Vagina (tissue), 2 donors: Measurements from ENCODE around the gene APLP2. TPM values are rescaled to one million over a fixed set of nuclear protein-coding genes. Genes with fewer than 3 reads are reported as not detected.

Source experiments
- DNase-seq, 2 donors: peaks; one replicate each; pipeline ENCODE4 v3.0.0-alpha.2; 2017; ENCODE audit errors: extremely low spot score in 2 of 2
- H3K27ac ChIP-seq: fragments of 200-600 bp; sonication (generic); one replicate; pipeline ENCODE4 v1.5.1; 2019
- H3K27me3 ChIP-seq: fragments of 200-600 bp; sonication (generic); one replicate; pipeline ENCODE4 v1.5.1; 2019
- H3K36me3 ChIP-seq, 2 donors: fragments of 200-600 bp; sonication (generic); one replicate each; pipeline ENCODE4 v1.5.1; 2017 to 2019
- H3K4me1 ChIP-seq: fragments of 200-600 bp; sonication (generic); one replicate; pipeline ENCODE4 v1.5.1; 2019
- H3K4me3 ChIP-seq, 2 donors: fragments of 200-600 bp; sonication (generic); 1 replicate in 1 of 2; 2 replicates in 1 of 2; pipeline ENCODE4 v1.5.1; 2016 to 2019
- H3K9me3 ChIP-seq: fragments of 200-600 bp; sonication (generic); one replicate; pipeline ENCODE4 v1.5.1; 2019
- POLR2A ChIP-seq, 2 donors: fragments of 450-650 bp; IDR thresholded peaks; one replicate each; pipeline ENCODE4 v1.6.1; 2017; ENCODE audit warnings: antibody characterized with exemption in 2 of 2, mild to moderate bottlenecking in 2 of 2, moderate library complexity in 2 of 2
- POLR2AphosphoS5 ChIP-seq, 2 donors: sonication (generic); formaldehyde crosslinking; IDR thresholded peaks; one replicate each; pipeline ENCODE4 v1.9.0; 2017; ENCODE audit warnings: antibody characterized with exemption in 2 of 2, mild to moderate bottlenecking in 2 of 2, low read depth in 1 of 2; ENCODE audit not compliant: insufficient read depth in 1 of 2
- intact Hi-C: fragments of 100-400 bp; cut with DNase I; formaldehyde crosslinking; loops from one replicate; pipeline ENCODE4 v1.15.1; 2023
- total RNA-seq: library from RNA; depleted of rRNA; stranded (reverse); fragments of >200 nt; gene quantifications from one replicate; pipeline ENCODE4 v1.2.3, GENCODE V29; 2016
- TF ChIP-seq, protein P1 (sequence below), 3 experiments: fragments of 450-650 bp in 2 of 3; fragments of 200-600 bp in 1 of 3; sonication (generic) in 1 of 3; IDR thresholded peaks; one replicate each; pipeline ENCODE4 v1.5.1; 2017 to 2019; ENCODE audit warnings: antibody characterized with exemption in 3 of 3, mild to moderate bottlenecking in 2 of 3, moderate library complexity in 2 of 3

APLP2 gene
- total RNA-seq, 1 donor from 2014 or later, result 234 TPM

DNA sequence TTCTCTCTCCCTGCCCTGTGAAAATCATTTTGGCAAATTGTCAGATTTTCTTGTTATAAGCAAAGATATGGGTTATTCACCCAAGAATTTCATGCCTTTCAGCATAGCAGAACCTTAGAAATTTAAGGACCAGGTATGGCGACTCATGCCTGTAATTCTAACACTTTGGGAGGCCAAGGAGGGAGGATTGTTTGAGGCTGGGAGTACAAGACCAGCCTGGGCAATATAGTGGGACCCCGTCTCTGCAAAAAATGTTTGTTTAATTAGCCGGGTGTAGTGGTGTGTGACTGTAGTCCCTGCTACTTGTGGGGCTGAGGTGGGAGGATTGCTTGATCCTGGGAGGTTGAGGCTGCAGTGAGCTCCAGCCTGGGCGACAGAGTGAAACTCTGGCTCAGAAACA is 27.6 kb downstream of the APLP2 start:
- TF ChIP-seq, protein P1, sequence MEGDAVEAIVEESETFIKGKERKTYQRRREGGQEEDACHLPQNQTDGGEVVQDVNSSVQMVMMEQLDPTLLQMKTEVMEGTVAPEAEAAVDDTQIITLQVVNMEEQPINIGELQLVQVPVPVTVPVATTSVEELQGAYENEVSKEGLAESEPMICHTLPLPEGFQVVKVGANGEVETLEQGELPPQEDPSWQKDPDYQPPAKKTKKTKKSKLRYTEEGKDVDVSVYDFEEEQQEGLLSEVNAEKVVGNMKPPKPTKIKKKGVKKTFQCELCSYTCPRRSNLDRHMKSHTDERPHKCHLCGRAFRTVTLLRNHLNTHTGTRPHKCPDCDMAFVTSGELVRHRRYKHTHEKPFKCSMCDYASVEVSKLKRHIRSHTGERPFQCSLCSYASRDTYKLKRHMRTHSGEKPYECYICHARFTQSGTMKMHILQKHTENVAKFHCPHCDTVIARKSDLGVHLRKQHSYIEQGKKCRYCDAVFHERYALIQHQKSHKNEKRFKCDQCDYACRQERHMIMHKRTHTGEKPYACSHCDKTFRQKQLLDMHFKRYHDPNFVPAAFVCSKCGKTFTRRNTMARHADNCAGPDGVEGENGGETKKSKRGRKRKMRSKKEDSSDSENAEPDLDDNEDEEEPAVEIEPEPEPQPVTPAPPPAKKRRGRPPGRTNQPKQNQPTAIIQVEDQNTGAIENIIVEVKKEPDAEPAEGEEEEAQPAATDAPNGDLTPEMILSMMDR (IDR thresholded peaks at IDR 0.05), result no peak
- TF ChIP-seq POLR2AphosphoS5 (IDR thresholded peaks at IDR 0.05; ENCODE audit: insufficient read depth in 1 of 2, low read depth in 1 of 2) (no peak), POLR2A (IDR thresholded peaks at IDR 0.05) (no peak)
- Histone ChIP-seq H3K27me3 (no peaks in the 10 kb centered on the region), H3K4me1 (peaks cover 39% of the 10 kb centered on the region), H3K4me3 (no peak overlapping the region), H3K36me3 (no peaks in the 10 kb centered on the region), H3K27ac (no peak overlapping the region), H3K9me3 (no peaks in the 10 kb centered on the region)
- intact Hi-C loops, result no loop called here
- no peak for DNase-seq

GRCh38 chr11:130099356-130099755 is 29.7 kb downstream of the APLP2 start:
- TF ChIP-seq, protein P1 (IDR thresholded peaks at IDR 0.05), result no peak
- TF ChIP-seq POLR2AphosphoS5 (IDR thresholded peaks at IDR 0.05; ENCODE audit: insufficient read depth in 1 of 2, low read depth in 1 of 2), result no peak
- TF ChIP-seq POLR2A (IDR thresholded peaks at IDR 0.05), result no peak
- DNase-seq, result no peak
- Histone ChIP-seq H3K36me3 (no peaks in the 10 kb centered on the region), H3K9me3 (no peaks in the 10 kb centered on the region), H3K4me1 (peaks cover 59% of the 10 kb centered on the region), H3K27me3 (no peaks in the 10 kb centered on the region), H3K4me3 (no peak overlapping the region), H3K27ac (no peak overlapping the region)
- intact Hi-C loops, result no loop called here

- Histone ChIP-seq H3K27ac (no peak overlapping the region), H3K4me1 (peaks cover 57% of the 10 kb centered on the region), H3K9me3 (no peaks in the 10 kb centered on the region), H3K36me3 (no peaks in the 10 kb centered on the region), H3K4me3 (no peak overlapping the region), H3K27me3 (no peaks in the 10 kb centered on the region)
- no peak for DNase-seq
- no peak for TF ChIP-seq POLR2A (IDR thresholded peaks at IDR 0.05)
- TF ChIP-seq, protein P1 (IDR thresholded peaks at IDR 0.05), result no peak
- no peak for TF ChIP-seq POLR2AphosphoS5 (IDR thresholded peaks at IDR 0.05; ENCODE audit: insufficient read depth in 1 of 2, low read depth in 1 of 2)
- intact Hi-C loops, result no loop called here
Observed at GRCh38 chr11:130100381-130101095, 30.8 kb downstream of the APLP2 start.

DNA sequence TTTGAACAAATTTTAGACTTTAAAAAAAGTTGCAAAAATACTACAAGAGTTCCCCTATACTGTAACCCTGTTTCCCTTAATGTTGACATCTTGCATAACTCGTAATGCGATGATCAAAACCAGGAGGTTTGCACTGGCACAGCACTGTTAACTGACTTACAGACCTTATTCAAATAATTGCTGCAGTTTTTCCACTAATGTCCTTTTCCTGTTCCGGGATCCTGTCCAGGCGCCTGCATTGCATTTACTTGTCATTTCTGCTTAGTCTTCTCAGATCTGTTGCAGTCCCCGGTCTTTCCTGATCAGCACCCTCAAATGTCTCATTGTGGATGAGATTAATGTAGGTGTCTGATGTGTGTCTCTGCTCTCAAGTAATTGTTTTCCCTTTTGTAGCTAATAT is 32.0 kb downstream of the APLP2 start:
- TF ChIP-seq POLR2AphosphoS5 (IDR thresholded peaks at IDR 0.05; ENCODE audit: insufficient read depth in 1 of 2, low read depth in 1 of 2) (no peak), POLR2A (IDR thresholded peaks at IDR 0.05) (no peak)
- TF ChIP-seq, protein P1 (IDR thresholded peaks at IDR 0.05), result no peak
- no peaks in the 10 kb centered on the region for H3K9me3 ChIP-seq
- no peaks in the 10 kb centered on the region for H3K36me3 ChIP-seq
- no peaks in the 10 kb centered on the region for H3K27me3 ChIP-seq
- no peak for DNase-seq
- no peak overlapping the region for H3K4me3 ChIP-seq
- H3K27ac ChIP-seq, result no peak overlapping the region
- peaks cover 49% of the 10 kb centered on the region for H3K4me1 ChIP-seq
- intact Hi-C loops, result no loop called here
